Hematopoietic multipotent progenitor cell treated with erythropoietin and hydrocortisone succinate and interleukin-3 and kit ligand, for 4 days (in vitro differentiated cells): ENCODE data around the gene FRMPD4.

Source experiments
- DNase-seq: peaks from one replicate; pipeline ENCODE4 v3.0.0-alpha.2; 2015

Gene FRMPD4

DNA sequence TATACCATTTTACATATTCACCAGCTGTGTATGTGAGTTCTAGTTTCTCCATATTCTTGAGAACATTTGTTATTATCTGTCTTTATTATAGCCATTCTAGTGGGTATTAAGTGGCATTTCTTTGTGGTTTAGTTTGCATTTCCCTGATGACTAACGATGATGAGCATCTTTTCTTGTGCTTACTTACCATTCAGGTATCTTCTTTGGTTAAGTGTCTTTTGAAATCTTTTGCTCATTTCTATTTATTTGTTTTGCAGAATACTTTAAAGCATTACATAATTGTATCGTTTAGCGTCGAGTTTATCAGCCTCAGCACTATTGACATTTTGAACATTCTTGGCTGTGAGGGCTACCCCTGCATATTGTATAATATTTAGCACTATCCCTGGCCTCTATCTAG is 85.4 kb downstream of the FRMPD4 start:
- DNase-seq: no peak

DNA sequence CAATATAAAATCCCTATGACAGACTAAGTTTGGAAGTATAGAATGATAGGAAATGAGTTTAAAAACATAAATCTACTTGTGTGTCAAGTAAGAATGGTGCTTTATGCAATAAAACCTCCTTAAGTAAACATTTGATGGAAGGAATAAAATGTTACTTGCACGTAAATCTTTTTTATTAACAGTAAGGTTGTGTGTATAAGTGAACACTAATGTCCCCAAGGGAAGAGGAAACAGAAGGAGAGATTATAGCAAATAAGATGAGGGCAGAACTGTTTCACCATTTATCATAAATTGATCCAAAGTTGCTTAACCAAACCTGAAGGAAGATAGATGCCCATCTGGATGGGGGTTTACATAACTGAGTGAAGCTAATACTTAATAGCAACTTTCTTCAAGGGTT is 86.8 kb downstream of the FRMPD4 start:
- no peak for DNase-seq

- no peak for DNase-seq
Observed at GRCh38 chrX:12227412-12228041, 89.3 kb downstream of the FRMPD4 start.

DNA sequence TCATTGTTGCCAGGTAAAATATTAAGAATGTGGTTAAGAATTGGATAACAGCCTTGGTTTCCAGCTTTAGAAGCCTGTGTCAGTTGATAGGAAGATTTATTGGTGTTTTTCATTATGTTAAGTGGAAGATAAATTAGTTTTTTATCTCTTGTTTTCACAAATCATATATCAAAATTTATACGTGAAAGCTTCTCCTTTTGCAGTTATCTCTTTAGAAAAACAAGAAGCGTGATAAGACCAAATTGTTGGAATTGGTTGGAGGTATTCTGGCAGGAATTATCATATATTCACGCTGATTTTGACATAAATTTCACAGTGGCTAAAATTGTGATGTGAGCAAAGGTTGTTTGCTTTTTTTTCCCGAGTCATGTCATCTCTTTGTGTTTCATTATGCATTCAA is 90.6 kb downstream of the FRMPD4 start:
- no peak for DNase-seq

- DNase-seq: no peak
Observed at GRCh38 chrX:12229986-12230385, 91.7 kb downstream of the FRMPD4 start.

DNA sequence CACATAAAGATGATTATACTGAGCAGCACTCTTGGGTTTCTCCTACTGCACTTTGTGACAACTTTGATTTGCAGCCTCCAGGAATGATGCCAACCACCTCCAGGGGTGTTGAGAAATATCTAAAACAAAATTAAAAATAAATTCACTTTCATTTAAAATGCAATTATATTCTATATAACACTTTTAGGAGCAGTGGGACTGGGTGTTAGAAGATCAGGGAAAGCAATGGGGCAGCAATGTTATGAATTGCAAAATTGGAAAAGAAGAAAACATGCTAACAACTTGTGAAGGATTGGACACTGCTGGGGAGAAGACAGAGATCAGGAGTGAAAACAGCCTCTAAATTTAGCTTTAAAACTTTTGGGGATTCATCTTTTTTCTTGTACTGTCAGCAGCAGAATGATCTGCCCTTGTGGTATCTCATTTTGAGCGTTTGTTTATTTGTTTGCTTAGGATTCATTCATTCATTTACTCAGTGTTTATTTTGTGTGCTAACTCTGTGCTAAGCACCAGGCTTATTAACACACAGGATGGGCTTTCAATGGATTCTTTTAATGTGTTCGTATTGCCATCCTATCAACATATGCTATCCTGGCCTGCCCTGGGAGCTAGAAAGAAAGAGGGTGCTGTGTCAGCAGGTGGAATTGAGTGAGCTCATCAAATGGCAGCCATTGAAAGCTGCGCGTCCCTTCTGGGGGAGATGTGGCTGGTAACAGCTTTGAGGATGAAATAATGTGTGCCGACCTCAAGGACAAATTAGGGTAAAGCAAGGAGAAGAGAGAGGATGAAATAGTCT is 96.5 kb downstream of the FRMPD4 start:
- no peak for DNase-seq

- no peak for DNase-seq
Observed at GRCh38 chrX:12236156-12236555, 97.9 kb downstream of the FRMPD4 start.

DNA sequence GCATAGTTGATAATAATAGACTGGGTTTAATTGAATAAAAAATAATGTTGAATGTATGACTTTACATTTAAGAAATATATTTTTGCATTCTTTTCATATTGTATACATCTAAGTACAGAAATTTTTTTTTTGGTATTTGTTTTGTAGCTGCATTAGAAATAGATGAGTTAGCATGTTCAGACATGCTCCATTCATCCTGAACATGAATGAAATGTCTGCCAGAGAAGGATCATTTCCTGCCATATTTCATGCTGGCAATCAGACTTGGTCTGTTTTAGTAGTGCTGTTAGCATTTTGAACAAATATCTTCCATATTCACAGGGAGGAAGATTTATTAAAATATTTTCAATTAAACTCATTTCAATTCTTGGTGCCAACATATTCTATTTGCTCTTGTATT is 98.9 kb downstream of the FRMPD4 start:
- no peak for DNase-seq

DNA sequence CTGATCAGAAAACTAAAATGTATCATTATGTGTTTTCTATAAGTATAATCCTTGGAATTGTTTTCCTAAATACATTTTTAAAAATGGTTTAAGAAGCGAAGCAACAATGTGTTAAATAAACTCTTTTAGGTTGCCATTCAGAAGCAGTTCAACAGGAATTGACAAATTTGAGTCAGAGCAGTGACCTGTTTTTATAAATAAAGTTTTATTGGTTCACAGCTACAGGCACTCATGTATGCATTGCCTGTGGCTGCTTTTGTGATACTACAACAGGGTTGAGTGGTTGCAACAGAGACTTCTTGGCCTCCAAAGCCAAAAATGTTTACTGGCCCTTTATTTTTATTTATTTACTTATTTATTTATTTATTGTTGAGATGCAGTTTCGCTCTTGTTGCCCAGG is 99.5 kb downstream of the FRMPD4 start:
- no peak for DNase-seq

DNA sequence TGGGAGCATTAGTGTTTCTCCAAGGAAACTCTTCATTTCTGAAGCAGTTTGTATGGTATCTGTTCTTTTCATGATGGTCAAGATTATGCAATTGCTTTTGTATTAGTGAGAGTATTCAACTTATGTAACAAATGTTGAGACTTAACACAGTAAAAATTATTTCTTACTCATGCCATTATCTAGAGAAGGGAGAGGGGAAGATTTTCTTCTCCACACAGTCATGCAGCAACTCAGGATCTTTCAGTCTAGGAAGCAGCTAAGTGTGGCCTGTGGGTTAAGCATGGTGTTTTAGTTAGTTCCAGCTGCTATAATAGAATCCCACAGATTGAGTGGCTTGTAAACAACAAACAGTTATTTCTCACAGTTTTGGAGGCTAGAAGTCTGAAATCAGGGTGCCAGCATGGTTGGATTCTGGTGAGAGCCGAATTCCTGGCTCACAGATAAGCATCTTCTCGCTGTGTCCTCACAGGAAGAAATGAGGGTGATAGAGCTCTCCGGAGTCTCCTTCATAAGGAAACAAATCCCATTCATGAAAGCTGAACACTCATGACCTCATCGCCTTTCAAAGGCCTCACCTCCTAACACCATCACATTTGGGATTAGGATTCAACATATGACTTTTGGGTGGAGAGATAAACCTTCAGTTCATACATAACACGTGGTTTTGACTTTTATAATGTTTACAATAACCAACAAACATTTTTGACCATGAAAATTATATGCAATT is 101.2 kb downstream of the FRMPD4 start:
- DNase-seq: no peak

DNA sequence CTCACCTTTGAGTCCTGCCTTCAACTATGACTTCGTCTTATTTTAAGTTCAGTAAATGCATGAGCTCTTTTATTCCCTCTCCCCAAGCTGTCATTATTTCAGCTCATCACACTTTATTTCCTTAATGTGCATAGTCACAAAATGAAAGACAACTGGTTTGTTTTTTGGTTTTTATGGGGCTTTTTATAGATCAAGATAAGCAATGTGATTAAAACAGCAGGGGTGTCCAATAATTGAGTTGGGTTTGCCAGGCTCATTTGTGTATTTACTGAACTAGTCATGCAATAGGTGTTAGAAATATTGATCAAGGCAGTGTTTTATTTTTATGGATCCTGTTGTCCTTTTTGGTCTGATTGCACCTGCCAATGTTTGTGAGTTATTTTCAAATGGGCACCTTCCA is 102.2 kb downstream of the FRMPD4 start:
- DNase-seq: no peak

DNA sequence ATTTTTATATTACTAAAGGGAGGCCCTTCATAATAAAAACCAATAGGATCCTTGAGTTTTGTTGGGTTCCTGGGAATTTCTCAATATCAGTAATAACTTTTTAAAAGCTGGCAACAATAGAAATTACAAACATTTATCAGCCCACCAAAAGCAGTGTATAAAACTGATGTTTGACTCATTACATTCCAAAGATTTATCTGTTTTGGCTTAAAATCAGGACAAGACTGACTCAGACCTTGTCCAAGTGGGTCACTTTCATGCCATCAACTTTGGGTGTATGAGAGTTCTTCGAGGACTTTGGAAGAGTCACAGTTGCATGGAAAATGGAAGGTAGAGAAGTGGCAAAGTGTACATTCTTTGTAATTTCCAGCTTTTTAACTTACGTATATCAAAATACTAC is 102.8 kb downstream of the FRMPD4 start:
- no peak for DNase-seq

- no peak for DNase-seq
Observed at GRCh38 chrX:12245650-12246645, 107.7 kb downstream of the FRMPD4 start.

- DNase-seq: no peak
Observed at GRCh38 chrX:12249997-12250396, 111.7 kb downstream of the FRMPD4 start.

DNA sequence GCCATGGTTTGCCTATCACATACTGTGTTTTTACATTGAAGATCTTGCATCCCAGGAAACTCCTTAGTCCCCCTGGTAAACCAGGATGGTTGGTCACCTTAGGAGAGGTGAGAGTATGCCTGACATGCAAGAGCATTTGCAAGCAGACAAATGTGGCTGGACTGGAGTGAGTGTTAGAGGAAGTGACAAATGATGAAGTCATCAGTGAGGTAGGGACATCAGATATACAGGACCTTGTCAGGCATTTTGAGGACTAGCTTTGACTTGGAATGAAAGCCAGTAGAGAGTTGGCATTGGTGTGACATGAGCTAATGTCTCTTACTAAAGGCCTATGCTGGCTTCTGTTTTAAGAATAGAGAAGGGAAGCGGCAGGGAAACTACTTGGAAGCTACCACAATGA is 124.9 kb downstream of the FRMPD4 start:
- no peak for DNase-seq

GRCh38 chrX:12269484-12269883 is 131.2 kb downstream of the FRMPD4 start:
- DNase-seq: peak; percentile 0

GRCh38 chrX:12278151-12278550 is 139.9 kb downstream of the FRMPD4 start:
- DNase-seq: no peak

DNA sequence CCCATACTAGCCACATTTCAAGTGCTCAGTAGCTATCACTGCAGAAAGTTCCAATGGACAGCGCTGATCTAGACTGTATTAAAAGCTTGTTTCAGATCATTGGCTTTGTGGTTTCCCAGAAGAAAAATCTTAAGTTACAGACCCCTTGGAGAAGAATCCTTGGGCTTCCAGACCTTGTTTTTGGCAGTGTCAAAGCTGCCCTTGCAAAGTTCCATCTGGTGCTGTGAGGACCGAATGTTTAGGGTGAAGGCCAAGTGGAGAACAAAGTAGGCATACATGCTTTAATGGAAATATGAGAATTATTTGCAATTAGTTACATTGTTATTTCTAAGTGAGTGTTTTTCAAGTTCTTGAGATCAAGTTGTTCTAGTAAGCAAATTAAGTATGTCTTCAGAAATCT is 144.7 kb downstream of the FRMPD4 start:
- no peak for DNase-seq

DNA sequence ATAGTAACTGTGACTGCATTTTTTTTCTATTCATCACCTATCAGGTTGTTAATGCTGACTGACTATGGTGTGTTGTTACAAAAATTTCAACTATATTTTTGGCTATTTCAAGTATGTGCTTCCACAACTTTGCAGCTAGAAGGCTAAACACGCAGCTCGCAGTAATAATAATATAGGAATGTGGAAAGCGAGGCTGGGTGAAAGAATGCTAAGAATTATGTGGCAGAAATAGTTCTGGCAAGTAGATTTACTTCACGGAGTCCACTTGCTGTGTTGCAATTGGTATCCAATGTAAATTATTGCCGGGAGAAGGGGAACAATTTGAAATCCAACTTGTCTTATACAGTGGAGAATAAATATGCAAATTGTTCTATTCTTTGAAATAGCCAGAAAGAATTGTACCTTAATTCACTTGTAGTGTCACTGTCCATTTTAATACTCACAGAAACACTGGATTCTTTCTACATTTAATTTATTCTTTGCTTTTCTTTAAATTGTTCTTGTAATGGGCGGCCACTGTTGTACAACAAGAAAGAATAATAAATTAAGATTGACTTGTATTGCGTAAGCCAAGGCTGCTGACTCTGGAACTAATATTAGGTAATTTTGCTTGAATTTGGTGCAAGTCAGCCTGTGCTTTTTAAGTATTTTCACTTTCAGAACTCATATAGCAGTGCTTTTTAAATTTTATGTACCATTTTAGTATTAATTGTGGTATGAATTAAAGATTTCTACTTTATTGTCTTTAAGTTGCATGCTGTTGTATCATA is 154.9 kb downstream of the FRMPD4 start:
- DNase-seq: no peak

DNA sequence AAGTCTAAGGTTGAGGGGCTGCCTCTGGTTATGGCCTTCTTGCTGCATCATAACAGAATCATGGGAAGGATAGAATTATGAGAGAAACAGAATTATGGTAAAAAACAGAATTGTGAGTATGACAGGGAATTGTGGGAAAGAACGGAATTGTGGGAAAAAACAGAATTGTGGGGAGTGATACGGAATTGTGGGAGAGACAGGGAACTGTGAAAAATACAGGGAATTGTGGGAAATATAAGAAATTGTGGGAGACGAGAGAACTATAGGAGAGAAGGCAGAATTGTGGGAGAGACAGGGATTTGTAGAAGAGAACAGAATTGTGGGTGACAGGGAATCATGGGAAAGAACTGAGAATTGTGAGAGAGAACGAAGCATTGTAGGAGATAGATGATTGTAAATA is 159.1 kb downstream of the FRMPD4 start:
- DNase-seq: no peak

DNA sequence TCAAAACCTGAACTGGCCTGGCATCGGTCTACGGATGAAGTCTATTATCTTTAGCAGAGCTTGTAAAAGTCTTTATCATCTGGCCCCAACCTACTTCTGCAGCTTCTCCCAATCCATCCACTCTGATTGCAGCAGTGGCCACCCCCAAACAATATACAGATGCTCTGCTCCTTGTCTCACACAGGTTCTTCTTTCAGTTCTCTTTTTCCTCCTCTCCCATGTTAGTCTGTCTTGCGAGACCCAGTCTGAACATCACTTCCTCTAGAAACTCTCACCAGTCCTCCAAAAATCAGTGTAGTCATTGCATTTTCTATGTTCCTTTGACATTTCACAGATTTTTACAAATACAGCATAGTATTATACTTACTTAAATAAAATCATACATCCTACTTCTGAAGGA is 163.0 kb downstream of the FRMPD4 start:
- no peak for DNase-seq

- no peak for DNase-seq
Observed at GRCh38 chrX:12304261-12304660, 166.0 kb downstream of the FRMPD4 start.
